H1 (cell line): ENCODE data around the gene TMEM106C. TPM values are rescaled to one million over a fixed set of nuclear protein-coding genes. Genes with fewer than 3 reads are reported as not detected.

Experiments used
- CTCF ChIA-PET: fragments of 300-600 bp; sonication (Branson Sonifier 250); formaldehyde crosslinking; loops from one replicate; lab custom pipeline; 2021; ENCODE audit not compliant: partially characterized antibody; lab: Charles Lee
- POLR2A ChIA-PET: fragments of 300-600 bp; sonication (Branson Sonifier 250); formaldehyde crosslinking; loops from one replicate; lab custom pipeline; 2021; ENCODE audit warnings: inconsistent platforms; ENCODE audit not compliant: partially characterized antibody; lab: Charles Lee
- DNase-seq, 2 experiments: peaks; one replicate each; pipeline versions ENCODE4 v3.0.0 to v3.0.0-alpha.2; 2010 to 2022; ENCODE audit warnings: low spot score in 2 of 2, low read depth in 1 of 2, mixed read lengths in 1 of 2
- FAIRE-seq: peaks from 2 replicates; lab custom pipeline; 2011; peaks lifted over from hg19 to GRCh38; lab: Jason Lieb, UNC
- H2AFZ ChIP-seq: 2 replicates; pipeline ENCODE4 v1.8.1; 2012; ENCODE audit warnings: low read length, inconsistent platforms
- H2AK5ac ChIP-seq: 2 replicates; pipeline ENCODE4 v1.6.1; 2013; ENCODE audit warnings: low read depth, low read length
- H2BK120ac ChIP-seq: replicated peaks from 2 replicates; pipeline ENCODE3; 2013; ENCODE audit warnings: low read depth, low read length, inconsistent platforms
- H2BK12ac ChIP-seq: 2 replicates; pipeline ENCODE4 v1.6.1; 2013; ENCODE audit warnings: low read depth, low read length
- H2BK15ac ChIP-seq: 2 replicates; pipeline ENCODE4 v1.6.1; 2013; ENCODE audit warnings: low read length
- H2BK20ac ChIP-seq: 2 replicates; pipeline ENCODE4 v1.6.1; 2013; ENCODE audit warnings: low read length
- H2BK5ac ChIP-seq: 2 replicates; pipeline ENCODE4 v1.6.1; 2013; ENCODE audit warnings: low read depth, low read length
- H3K14ac ChIP-seq: 2 replicates; pipeline ENCODE4 v1.6.1; 2013; ENCODE audit warnings: inconsistent platforms; ENCODE audit not compliant: insufficient read length
- H3K18ac ChIP-seq: 2 replicates; pipeline ENCODE4 v1.6.1; 2013; ENCODE audit warnings: low read length; ENCODE audit errors: extremely low read depth
- H3K23ac ChIP-seq: 2 replicates; pipeline ENCODE4 v1.6.1; 2013; ENCODE audit warnings: inconsistent platforms; ENCODE audit not compliant: insufficient read length
- H3K23me2 ChIP-seq: 2 replicates; pipeline ENCODE4 v1.6.1; 2013; ENCODE audit warnings: low read depth, low read length
- H3K27ac ChIP-seq: 2 replicates; pipeline ENCODE4 v1.6.1; 2011; ENCODE audit warnings: low read depth, low read length, inconsistent platforms
- H3K27me3 ChIP-seq, 4 experiments: replicated peaks in 1 of 4; 1 replicate in 1 of 4; 2 replicates in 3 of 4; pipeline versions ENCODE4 v1.6.1 to v1.8.1; 2011 to 2013; ENCODE audit warnings: low read length in 3 of 4, mild to moderate bottlenecking in 3 of 4, inconsistent platforms in 2 of 4, mixed read lengths in 2 of 4, moderate library complexity in 1 of 4; ENCODE audit not compliant: control insufficient read depth in 3 of 4, insufficient read depth in 3 of 4; ENCODE audit errors: extremely low read depth in 1 of 4
- H3K36me3 ChIP-seq, 4 experiments: 2 replicates each; pipeline versions ENCODE4 v1.6.1 to v1.8.1; 2011 to 2013; ENCODE audit warnings: mild to moderate bottlenecking in 4 of 4, low read length in 3 of 4, moderate library complexity in 2 of 4, control low read depth in 1 of 4, inconsistent platforms in 1 of 4; ENCODE audit not compliant: insufficient read depth in 4 of 4, control insufficient read depth in 2 of 4
- H3K4ac ChIP-seq: replicated peaks from 2 replicates; pipeline ENCODE3; 2013; ENCODE audit warnings: low read length, low read depth, mixed read lengths, inconsistent platforms; ENCODE audit not compliant: insufficient read length
- H3K4me1 ChIP-seq, 4 experiments: replicated peaks in 1 of 4; 1 replicate in 1 of 4; 2 replicates in 3 of 4; pipeline versions ENCODE4 v1.6.1 to v1.8.1; 2011 to 2013; ENCODE audit warnings: low read length in 3 of 4, inconsistent platforms in 2 of 4, mixed read lengths in 1 of 4; ENCODE audit not compliant: insufficient read depth in 4 of 4, control insufficient read depth in 3 of 4
- H3K4me2 ChIP-seq, 2 experiments: 2 replicates each; pipeline versions ENCODE4 v1.6.1 to v1.8.1; 2011 to 2013; ENCODE audit warnings: low read depth in 2 of 2, low read length in 2 of 2, control low read depth in 1 of 2, inconsistent platforms in 1 of 2, mild to moderate bottlenecking in 1 of 2; ENCODE audit not compliant: insufficient read depth in 1 of 2
- H3K4me3 ChIP-seq, 4 experiments: fragments of 200-600, 300-600 bp in 1 of 4; sonication (generic), shearing (Covaris generic), sonication (Bioruptor Twin) in 1 of 4; 2 replicates each; pipeline versions ENCODE4 v1.5.1 to v1.8.1; 2011 to 2016; ENCODE audit warnings: low read length in 4 of 4, low read depth in 3 of 4, control low read depth in 2 of 4, inconsistent platforms in 2 of 4, mild to moderate bottlenecking in 2 of 4, mixed read lengths in 1 of 4, moderate library complexity in 1 of 4; ENCODE audit not compliant: insufficient read depth in 2 of 4; ENCODE audit errors: extremely low read depth in 1 of 4
- H3K56ac ChIP-seq: replicated peaks from 2 replicates; pipeline ENCODE3; 2013; ENCODE audit warnings: low read depth, mild to moderate bottlenecking, mixed read lengths, low read length, inconsistent platforms; ENCODE audit not compliant: insufficient read length
- H3K79me1 ChIP-seq: 2 replicates; pipeline ENCODE4 v1.6.1; 2013; ENCODE audit warnings: low read depth, low read length, control low read depth
- H3K79me2 ChIP-seq, 2 experiments: 2 replicates each; pipeline versions ENCODE4 v1.6.1 to v1.8.1; 2012 to 2013; ENCODE audit warnings: low read length in 2 of 2, mild to moderate bottlenecking in 2 of 2, inconsistent platforms in 1 of 2; ENCODE audit not compliant: insufficient read depth in 2 of 2, control insufficient read depth in 1 of 2
- H3K9ac ChIP-seq, 4 experiments: replicated peaks in 1 of 4; 1 replicate in 1 of 4; 2 replicates in 3 of 4; pipeline versions ENCODE4 v1.6.1 to v1.8.1; 2011 to 2013; ENCODE audit warnings: low read depth in 3 of 4, low read length in 3 of 4, control low read depth in 2 of 4, mild to moderate bottlenecking in 2 of 4, moderate library complexity in 2 of 4, inconsistent platforms in 1 of 4; ENCODE audit errors: extremely low read depth in 1 of 4
- H3K9me3 ChIP-seq, 2 experiments: 2 replicates each; pipeline versions ENCODE4 v1.6.1 to v1.8.1; 2012 to 2013; ENCODE audit warnings: mild to moderate bottlenecking in 2 of 2, moderate library complexity in 2 of 2, control low read depth in 1 of 2, inconsistent platforms in 1 of 2, low read depth in 1 of 2, low read length in 1 of 2, mixed read lengths in 1 of 2; ENCODE audit not compliant: insufficient read depth in 2 of 2
- H4K20me1 ChIP-seq, 2 experiments: replicated peaks in 1 of 2; 2 replicates each; pipeline versions ENCODE3 to v1.8.1; 2011 to 2013; ENCODE audit warnings: inconsistent platforms in 2 of 2, low read length in 2 of 2, mild to moderate bottlenecking in 1 of 2; ENCODE audit not compliant: insufficient read depth in 2 of 2, control insufficient read depth in 1 of 2
- H4K5ac ChIP-seq: 2 replicates; pipeline ENCODE4 v1.6.1; 2013; ENCODE audit warnings: low read length, low read depth, mixed read lengths, inconsistent platforms; ENCODE audit not compliant: insufficient read length
- H4K8ac ChIP-seq: 2 replicates; pipeline ENCODE4 v1.8.0; 2013; ENCODE audit warnings: mild to moderate bottlenecking, moderate library complexity, low read length, inconsistent platforms; ENCODE audit not compliant: insufficient read depth; ENCODE audit errors: extremely low read depth
- H4K91ac ChIP-seq: replicated peaks from 2 replicates; pipeline ENCODE3; 2013; ENCODE audit warnings: low read length, mixed read lengths, inconsistent platforms; ENCODE audit not compliant: insufficient read length
- CHD2 ChIP-seq: IDR thresholded peaks from 2 replicates; pipeline ENCODE4 v1.6.1; 2012; ENCODE audit warnings: low read length, improper control_type of control experiment
- SIX5 ChIP-seq: IDR thresholded peaks from 2 replicates; pipeline ENCODE4 v1.6.1; 2011; ENCODE audit warnings: mild to moderate bottlenecking, low read depth, low read length
- WGBS, 2 experiments: shearing (Covaris generic) in 1 of 2; methylation state at CpG; one replicate each; pipeline versions ENCODE4 v1.1.6 to v1.1.7; 2013 to 2015; ENCODE audit warnings: low lambda C conversion rate in 2 of 2, mixed read lengths in 2 of 2, inconsistent platforms in 1 of 2, low coverage in 1 of 2, missing lambda C conversion rate in 1 of 2; ENCODE audit not compliant: insufficient replicate concordance in 2 of 2, insufficient coverage in 1 of 2, insufficient read length in 1 of 2; ENCODE audit errors: extremely low coverage in 1 of 2, missing lambda C conversion rate in 1 of 2; 5-methylcytosine and 5-hydroxymethylcytosine counted together
- polyA plus RNA-seq, 7 experiments: library from polyadenylated mRNA; depleted of rRNA in 3 of 7; stranded (reverse) in 5 of 7; unstranded in 2 of 7; fragments of >200 nt in 5 of 7; fragments of 200-250 nt in 2 of 7; gene quantifications; 1 replicate in 5 of 7; 2 replicates in 1 of 7; 4 replicates in 1 of 7; pipeline versions ENCODE4 v1.2.1 to v1.2.3, GENCODE V29; 2011 to 2013; ENCODE audit warnings: missing spikeins in 2 of 7, mixed read lengths in 2 of 7
- total RNA-seq: library from RNA; stranded (reverse); fragmentation: NEBNext Ultra II Directional; extraction: Animal tissue kit (Norgen Biotek cat#: 25700); gene quantifications from 2 replicates; pipeline ENCODE4 v1.2.1, GENCODE V29; 2021

Gene TMEM106C
- total and polyA plus RNA-seq, 2 of the 8 experiments (the other 6 are each of a cell fraction or from before 2014, with no cell fraction given): 36.6 to 45.3 TPM

DNA sequence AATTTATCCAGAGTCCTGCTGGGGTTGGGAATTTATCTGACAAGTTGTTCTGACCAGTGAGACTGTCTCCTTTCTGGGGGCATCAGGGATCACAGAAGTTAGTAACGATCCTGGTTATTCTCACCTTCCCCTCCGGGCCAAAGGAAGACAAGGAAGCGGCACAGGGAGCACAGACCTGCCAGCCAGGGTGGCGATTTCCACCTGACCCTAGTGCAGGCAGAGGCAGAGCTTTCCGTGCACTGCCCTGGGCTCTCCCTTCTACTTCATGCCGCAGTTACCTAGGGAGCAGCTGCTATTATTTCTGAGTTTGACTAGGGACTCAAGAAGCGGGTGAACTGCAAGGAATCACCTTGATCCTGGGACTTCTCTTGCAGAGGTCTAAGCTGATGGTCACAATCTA lies 7.4 kb downstream of the TMEM106C start:
- no peak overlapping the region for H3K27ac ChIP-seq
- H3K27me3 ChIP-seq: peaks cover 0 to 4% (median 2%) of the 10 kb centered on the region in 4 experiments; a peak in 3 of 7 replicates
- no peak overlapping the region for H4K8ac ChIP-seq
- H3K79me2 ChIP-seq: no peaks in the 10 kb centered on the region
- H4K91ac ChIP-seq: no peak overlapping the region
- H3K9ac ChIP-seq: no peak overlapping the region
- H3K79me1 ChIP-seq: no peaks in the 10 kb centered on the region; the same call in 1 of the 2 replicates
- CTCF ChIA-PET: interaction anchor here (0.7 to 1.7 kb wide), 5 partner anchors 9 to 91 kb away, joined by 3 to 7 read pairs (median 3); no protein-coding TSS in a partner anchor
- H2BK5ac ChIP-seq: no peak overlapping the region
- H3K18ac ChIP-seq: no peak overlapping the region
- no peak overlapping the region for H2BK120ac ChIP-seq
- no peak overlapping the region for H2BK20ac ChIP-seq
- no peak overlapping the region for H3K4me2 ChIP-seq
- no peak overlapping the region for H3K56ac ChIP-seq
- no peaks in the 10 kb centered on the region for H3K4me1 ChIP-seq
- no peaks in the 10 kb centered on the region for H3K9me3 ChIP-seq
- H2BK12ac ChIP-seq: no peak overlapping the region
- H4K20me1 ChIP-seq: no peaks in the 10 kb centered on the region
- H3K14ac ChIP-seq: no peak overlapping the region
- POLR2A ChIA-PET: interaction anchor here (1.2 kb wide), 1 partner anchor 167 kb away, joined by 3 read pairs; no protein-coding TSS in a partner anchor
- no peak overlapping the region for H2BK15ac ChIP-seq
- H3K23ac ChIP-seq: no peak overlapping the region
- no peak overlapping the region for H3K4ac ChIP-seq
- no peak overlapping the region for H2AK5ac ChIP-seq
- WGBS, 2 experiments: 90% methylated on average over 7 of the region's 7 CpGs; no CpG with 5 or more reads in 1 of the 2 experiments
- H2AFZ ChIP-seq: no peak overlapping the region
- no peak for DNase-seq
- H3K4me3 ChIP-seq: no peak overlapping the region
- H3K36me3 ChIP-seq: no peaks in the 10 kb centered on the region
- no peaks in the 10 kb centered on the region for H3K23me2 ChIP-seq
- TF ChIP-seq CHD2: no peak
- TF ChIP-seq SIX5: no peak
- H4K5ac ChIP-seq: no peak overlapping the region
- no peak for FAIRE-seq
